SK-N-SH (cell line): ENCODE results near the gene ADH5.

ENCODE experiments used
- EP300 ChIP-seq, 2 experiments: IDR thresholded peaks; 2 replicates each; pipeline versions ENCODE4 v1.4.0 to v1.6.1; 2012; ENCODE audit warnings: borderline replicate concordance in 1 of 2, low read depth in 1 of 2, low read length in 1 of 2
- EZH2phosphoT487 ChIP-seq: fragments of 200-600 bp; sonication (generic); IDR thresholded peaks from 2 replicates; pipeline ENCODE4 v1.6.1; 2017; ENCODE audit warnings: low read depth, mixed run types, mild to moderate bottlenecking, antibody characterized with exemption, moderate library complexity, borderline replicate concordance
- FOXM1 ChIP-seq: IDR thresholded peaks from 2 replicates; pipeline ENCODE4 v1.4.0; 2012; ENCODE audit warnings: low read depth, mild to moderate bottlenecking
- GABPA ChIP-seq: IDR thresholded peaks from 2 replicates; pipeline ENCODE4 v1.4.0; 2012; ENCODE audit warnings: low read depth, mild to moderate bottlenecking
- MEF2A ChIP-seq: IDR thresholded peaks from 2 replicates; pipeline ENCODE4 v1.4.0; 2012; ENCODE audit warnings: low read depth, borderline replicate concordance
- NFIC ChIP-seq: IDR thresholded peaks from 2 replicates; pipeline ENCODE4 v1.4.0; 2012; ENCODE audit warnings: borderline replicate concordance
- RCOR1 ChIP-seq: fragments of 150-350 bp; IDR thresholded peaks from 2 replicates; pipeline ENCODE4 v1.6.1; 2017; ENCODE audit warnings: antibody characterized with exemption, low read length
- RFX5 ChIP-seq: IDR thresholded peaks from 2 replicates; pipeline ENCODE4 v1.6.1; 2012; ENCODE audit warnings: mild to moderate bottlenecking, improper control_type of control experiment, low read length
- SIN3A ChIP-seq: IDR thresholded peaks from 2 replicates; pipeline ENCODE4 v1.6.1; 2012; ENCODE audit warnings: low read depth, mild to moderate bottlenecking, low read length, moderate library complexity, borderline replicate concordance
- TF ChIP-seq, protein P1 (sequence below): IDR thresholded peaks from 2 replicates; pipeline ENCODE4 v1.6.1; 2012; ENCODE audit warnings: mild to moderate bottlenecking, low read depth, low read length, moderate library complexity
- TF ChIP-seq, protein P2 (sequence below): fragments of 200-600 bp; sonication (generic); IDR thresholded peaks from 2 replicates; pipeline ENCODE4 v1.6.1; 2017; ENCODE audit warnings: antibody characterized with exemption, mild to moderate bottlenecking, moderate library complexity
- TF ChIP-seq, protein P3 (sequence below): IDR thresholded peaks from 2 replicates; pipeline ENCODE4; 2012
- TF ChIP-seq, protein P4 (sequence below): fragments of 150-350 bp; IDR thresholded peaks from 2 replicates; pipeline ENCODE4 v1.6.1; 2017; ENCODE audit warnings: antibody characterized with exemption, low read length, low read depth, borderline replicate concordance

DNA sequence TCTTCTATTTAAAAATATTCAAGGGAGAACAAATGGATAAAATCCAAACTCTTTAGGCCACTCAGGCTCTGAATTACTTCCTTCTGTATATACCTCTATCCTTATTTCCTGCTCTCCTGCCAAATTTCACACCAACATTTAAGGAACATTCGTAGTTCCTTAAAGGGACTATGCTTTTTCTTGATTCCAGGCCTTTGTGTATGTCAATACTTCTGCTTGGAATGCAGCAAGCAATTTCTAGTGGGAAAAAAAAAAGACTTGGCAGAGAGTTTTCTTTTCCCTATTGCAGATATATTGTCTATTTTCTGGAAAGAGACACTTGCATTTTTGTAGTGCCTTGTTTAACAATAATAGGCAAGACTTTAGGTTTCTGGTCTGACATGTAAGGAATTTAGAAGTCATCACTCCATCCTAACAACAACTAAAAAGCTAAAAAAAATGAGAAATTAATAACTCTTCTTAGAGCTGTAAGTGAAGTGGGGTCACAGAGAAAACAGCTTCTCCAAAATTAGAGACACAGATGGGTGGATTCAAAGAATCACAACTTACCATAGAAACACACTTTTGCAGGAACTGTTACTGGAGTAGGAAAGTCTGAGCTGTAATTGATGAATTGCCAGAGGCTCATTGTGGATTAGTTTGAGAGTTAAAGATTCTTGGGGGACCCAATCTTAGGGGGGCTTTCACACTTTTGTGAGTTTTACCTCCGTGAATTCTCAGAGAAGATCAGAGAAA, 2.1 kb upstream of the ADH5 start:
- TF ChIP-seq, protein P1, sequence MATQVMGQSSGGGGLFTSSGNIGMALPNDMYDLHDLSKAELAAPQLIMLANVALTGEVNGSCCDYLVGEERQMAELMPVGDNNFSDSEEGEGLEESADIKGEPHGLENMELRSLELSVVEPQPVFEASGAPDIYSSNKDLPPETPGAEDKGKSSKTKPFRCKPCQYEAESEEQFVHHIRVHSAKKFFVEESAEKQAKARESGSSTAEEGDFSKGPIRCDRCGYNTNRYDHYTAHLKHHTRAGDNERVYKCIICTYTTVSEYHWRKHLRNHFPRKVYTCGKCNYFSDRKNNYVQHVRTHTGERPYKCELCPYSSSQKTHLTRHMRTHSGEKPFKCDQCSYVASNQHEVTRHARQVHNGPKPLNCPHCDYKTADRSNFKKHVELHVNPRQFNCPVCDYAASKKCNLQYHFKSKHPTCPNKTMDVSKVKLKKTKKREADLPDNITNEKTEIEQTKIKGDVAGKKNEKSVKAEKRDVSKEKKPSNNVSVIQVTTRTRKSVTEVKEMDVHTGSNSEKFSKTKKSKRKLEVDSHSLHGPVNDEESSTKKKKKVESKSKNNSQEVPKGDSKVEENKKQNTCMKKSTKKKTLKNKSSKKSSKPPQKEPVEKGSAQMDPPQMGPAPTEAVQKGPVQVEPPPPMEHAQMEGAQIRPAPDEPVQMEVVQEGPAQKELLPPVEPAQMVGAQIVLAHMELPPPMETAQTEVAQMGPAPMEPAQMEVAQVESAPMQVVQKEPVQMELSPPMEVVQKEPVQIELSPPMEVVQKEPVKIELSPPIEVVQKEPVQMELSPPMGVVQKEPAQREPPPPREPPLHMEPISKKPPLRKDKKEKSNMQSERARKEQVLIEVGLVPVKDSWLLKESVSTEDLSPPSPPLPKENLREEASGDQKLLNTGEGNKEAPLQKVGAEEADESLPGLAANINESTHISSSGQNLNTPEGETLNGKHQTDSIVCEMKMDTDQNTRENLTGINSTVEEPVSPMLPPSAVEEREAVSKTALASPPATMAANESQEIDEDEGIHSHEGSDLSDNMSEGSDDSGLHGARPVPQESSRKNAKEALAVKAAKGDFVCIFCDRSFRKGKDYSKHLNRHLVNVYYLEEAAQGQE = no peak
- TF ChIP-seq RFX5 (no peak), RCOR1 (no peak), FOXM1 (no peak), EP300 (IDR thresholded peaks at IDR 0.05; ENCODE audit: borderline replicate concordance in 1 of 2, low read depth in 1 of 2, low read length in 1 of 2) (no peak), SIN3A (no peak), EZH2phosphoT487 (no peak), GABPA (no peak), MEF2A (no peak), NFIC (no peak)
- TF ChIP-seq, protein P2, sequence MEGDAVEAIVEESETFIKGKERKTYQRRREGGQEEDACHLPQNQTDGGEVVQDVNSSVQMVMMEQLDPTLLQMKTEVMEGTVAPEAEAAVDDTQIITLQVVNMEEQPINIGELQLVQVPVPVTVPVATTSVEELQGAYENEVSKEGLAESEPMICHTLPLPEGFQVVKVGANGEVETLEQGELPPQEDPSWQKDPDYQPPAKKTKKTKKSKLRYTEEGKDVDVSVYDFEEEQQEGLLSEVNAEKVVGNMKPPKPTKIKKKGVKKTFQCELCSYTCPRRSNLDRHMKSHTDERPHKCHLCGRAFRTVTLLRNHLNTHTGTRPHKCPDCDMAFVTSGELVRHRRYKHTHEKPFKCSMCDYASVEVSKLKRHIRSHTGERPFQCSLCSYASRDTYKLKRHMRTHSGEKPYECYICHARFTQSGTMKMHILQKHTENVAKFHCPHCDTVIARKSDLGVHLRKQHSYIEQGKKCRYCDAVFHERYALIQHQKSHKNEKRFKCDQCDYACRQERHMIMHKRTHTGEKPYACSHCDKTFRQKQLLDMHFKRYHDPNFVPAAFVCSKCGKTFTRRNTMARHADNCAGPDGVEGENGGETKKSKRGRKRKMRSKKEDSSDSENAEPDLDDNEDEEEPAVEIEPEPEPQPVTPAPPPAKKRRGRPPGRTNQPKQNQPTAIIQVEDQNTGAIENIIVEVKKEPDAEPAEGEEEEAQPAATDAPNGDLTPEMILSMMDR = no peak
- TF ChIP-seq, protein P3, sequence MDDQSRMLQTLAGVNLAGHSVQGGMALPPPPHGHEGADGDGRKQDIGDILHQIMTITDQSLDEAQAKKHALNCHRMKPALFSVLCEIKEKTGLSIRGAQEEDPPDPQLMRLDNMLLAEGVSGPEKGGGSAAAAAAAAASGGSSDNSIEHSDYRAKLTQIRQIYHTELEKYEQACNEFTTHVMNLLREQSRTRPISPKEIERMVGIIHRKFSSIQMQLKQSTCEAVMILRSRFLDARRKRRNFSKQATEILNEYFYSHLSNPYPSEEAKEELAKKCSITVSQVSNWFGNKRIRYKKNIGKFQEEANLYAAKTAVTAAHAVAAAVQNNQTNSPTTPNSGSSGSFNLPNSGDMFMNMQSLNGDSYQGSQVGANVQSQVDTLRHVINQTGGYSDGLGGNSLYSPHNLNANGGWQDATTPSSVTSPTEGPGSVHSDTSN = no peak
- TF ChIP-seq, protein P4, sequence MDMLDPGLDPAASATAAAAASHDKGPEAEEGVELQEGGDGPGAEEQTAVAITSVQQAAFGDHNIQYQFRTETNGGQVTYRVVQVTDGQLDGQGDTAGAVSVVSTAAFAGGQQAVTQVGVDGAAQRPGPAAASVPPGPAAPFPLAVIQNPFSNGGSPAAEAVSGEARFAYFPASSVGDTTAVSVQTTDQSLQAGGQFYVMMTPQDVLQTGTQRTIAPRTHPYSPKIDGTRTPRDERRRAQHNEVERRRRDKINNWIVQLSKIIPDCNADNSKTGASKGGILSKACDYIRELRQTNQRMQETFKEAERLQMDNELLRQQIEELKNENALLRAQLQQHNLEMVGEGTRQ = no peak
